NT2/D1 (cell line): ENCODE measurements around the gene PDE6D.

ENCODE experiments used
- DNase-seq: peaks from one replicate; pipeline ENCODE4 v3.0.0-alpha.2; 2011; ENCODE audit warnings: low read depth, low spot score
- H3K27me3 ChIP-seq: 2 replicates; pipeline ENCODE4 v1.6.0; 2011; ENCODE audit warnings: mild to moderate bottlenecking; ENCODE audit not compliant: insufficient read length, insufficient read depth
- H3K36me3 ChIP-seq: 2 replicates; pipeline ENCODE4 v1.6.1; 2011; ENCODE audit warnings: mild to moderate bottlenecking, low read length, mixed read lengths; ENCODE audit not compliant: insufficient read depth, insufficient read length
- H3K4me1 ChIP-seq: 2 replicates; pipeline ENCODE4 v1.5.1; 2011; ENCODE audit not compliant: insufficient read depth, insufficient read length
- H3K4me3 ChIP-seq: 2 replicates; pipeline ENCODE4 v1.5.1; 2011; ENCODE audit warnings: low read depth; ENCODE audit not compliant: insufficient read length
- H3K9ac ChIP-seq: 2 replicates; pipeline ENCODE4 v1.6.0; 2011; ENCODE audit warnings: low read depth; ENCODE audit not compliant: insufficient read length
- H3K9me3 ChIP-seq: 2 replicates; pipeline ENCODE4 v1.5.1; 2011; ENCODE audit warnings: mild to moderate bottlenecking, low read length; ENCODE audit not compliant: insufficient read depth
- SUZ12 ChIP-seq: IDR thresholded peaks from 2 replicates; pipeline ENCODE4 v1.6.1; 2011; ENCODE audit not compliant: insufficient read length, insufficient read depth; ENCODE audit errors: extremely low read depth
- YY1 ChIP-seq: IDR thresholded peaks from 2 replicates; pipeline ENCODE4 v1.6.1; 2011; ENCODE audit not compliant: insufficient read length, insufficient read depth
- ZNF274 ChIP-seq: IDR thresholded peaks from 2 replicates; pipeline ENCODE4 v1.6.1; 2011; ENCODE audit warnings: mild to moderate bottlenecking, low read depth, low read length

The PDE6D gene

GRCh38 chr2:231722721-231723307 is 58.3 kb downstream of the PDE6D start:
- Histone ChIP-seq H3K9me3 (no peaks in the 10 kb centered on the region), H3K27me3 (no peaks in the 10 kb centered on the region), H3K9ac (no peak overlapping the region), H3K4me1 (peaks cover 4% of the 10 kb centered on the region), H3K4me3 (no peak overlapping the region), H3K36me3 (no peaks in the 10 kb centered on the region)
- no peak for DNase-seq
- TF ChIP-seq ZNF274: no peak
- no peak for TF ChIP-seq SUZ12
- TF ChIP-seq YY1: no peak

GRCh38 chr2:231720987-231721966 is 59.8 kb downstream of the PDE6D start:
- no peaks in the 10 kb centered on the region for H3K27me3 ChIP-seq
- TF ChIP-seq ZNF274 (no peak), SUZ12 (no peak), YY1 (no peak)
- peaks cover 8% of the 10 kb centered on the region for H3K4me1 ChIP-seq
- no peaks in the 10 kb centered on the region for H3K36me3 ChIP-seq
- no peaks in the 10 kb centered on the region for H3K9me3 ChIP-seq
- H3K4me3 ChIP-seq: no peak overlapping the region
- no peak for DNase-seq
- no peak overlapping the region for H3K9ac ChIP-seq

GRCh38 chr2:231720292-231720986 is 60.6 kb downstream of the PDE6D start:
- Histone ChIP-seq H3K4me1 (peaks cover 16% of the 10 kb centered on the region), H3K36me3 (no peaks in the 10 kb centered on the region), H3K27me3 (no peaks in the 10 kb centered on the region), H3K4me3 (no peak overlapping the region), H3K9ac (no peak overlapping the region), H3K9me3 (no peaks in the 10 kb centered on the region)
- no peak for DNase-seq
- TF ChIP-seq YY1 (no peak), SUZ12 (no peak), ZNF274 (no peak)

GRCh38 chr2:231718799-231719198 is 62.3 kb downstream of the PDE6D start:
- Histone ChIP-seq H3K9me3 (no peaks in the 10 kb centered on the region), H3K4me1 (peaks cover 30% of the 10 kb centered on the region), H3K9ac (no peak overlapping the region), H3K4me3 (no peak overlapping the region), H3K27me3 (no peaks in the 10 kb centered on the region), H3K36me3 (no peaks in the 10 kb centered on the region)
- DNase-seq: no peak
- no peak for TF ChIP-seq SUZ12
- no peak for TF ChIP-seq YY1
- TF ChIP-seq ZNF274: no peak

GRCh38 chr2:231717281-231718171 is 63.6 kb downstream of the PDE6D start:
- Histone ChIP-seq H3K36me3 (peaks cover 5% of the 10 kb centered on the region), H3K9ac (peak overlapping the region; percentile 69), H3K4me3 (peak overlapping the region; percentile 33), H3K27me3 (no peaks in the 10 kb centered on the region), H3K9me3 (no peaks in the 10 kb centered on the region), H3K4me1 (peaks cover 30% of the 10 kb centered on the region)
- DNase-seq: peak; percentile 56
- TF ChIP-seq SUZ12 (no peak), ZNF274 (no peak), YY1 (no peak)

- no peaks in the 10 kb centered on the region for H3K27me3 ChIP-seq
- no peak for DNase-seq
- H3K9ac ChIP-seq: peak overlapping the region; percentile 37
- H3K4me1 ChIP-seq: peaks cover 37% of the 10 kb centered on the region
- H3K36me3 ChIP-seq: peaks cover 13% of the 10 kb centered on the region
- H3K4me3 ChIP-seq: no peak overlapping the region
- H3K9me3 ChIP-seq: no peaks in the 10 kb centered on the region
- TF ChIP-seq ZNF274: no peak
- TF ChIP-seq SUZ12: no peak
- TF ChIP-seq YY1: no peak
These were observed 64.3 kb downstream of the PDE6D start for GRCh38 chr2:231716666-231717280.
